ENCODE measurements around the gene SLC38A6. TPM values are rescaled to one million over a fixed set of nuclear protein-coding genes. Genes with fewer than 3 reads are reported as not detected.
"Not testable (repeated sequence)": the region's sequence is repeated elsewhere in the genome, so short reads cannot be mapped to it uniquely, and the experiment has no call there.

SLC38A6 gene
- polyA plus RNA-seq, 1 donor from 2014 or later, result 3.5 TPM

DNA sequence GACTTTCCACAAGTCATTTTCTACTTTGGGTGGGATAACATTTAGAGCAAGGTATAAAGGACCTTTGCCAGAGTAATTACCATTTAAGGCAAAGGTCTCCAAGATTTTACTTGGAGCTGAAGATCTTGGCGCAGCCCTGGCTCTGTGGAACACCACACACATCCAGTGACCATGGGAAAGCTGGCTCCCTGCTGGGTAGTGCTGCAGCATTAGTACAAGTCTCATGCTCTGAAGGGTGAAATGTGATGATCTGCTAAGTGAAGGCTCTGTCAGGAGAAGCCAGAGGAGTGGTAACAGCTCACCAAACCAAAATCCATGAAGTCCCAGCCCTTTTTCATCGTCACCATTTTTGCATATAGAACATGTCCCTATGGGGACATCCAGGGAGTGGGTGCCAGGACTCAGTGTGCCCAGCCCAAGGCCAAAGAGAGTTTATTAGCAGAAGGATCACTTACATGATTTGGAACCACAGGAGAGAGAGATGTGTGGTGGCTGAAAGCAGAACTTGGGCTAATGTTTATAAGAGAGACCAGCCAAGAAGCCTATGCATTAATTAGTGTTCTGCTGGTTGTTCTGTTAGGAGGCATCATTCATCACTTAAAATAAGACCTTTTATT, 110.7 kb downstream of the SLC38A6 start:
- Mint-ChIP-seq H3K4me1 (peaks cover 0 to 9% (median 6%) of the 10 kb centered on the region in 3 donors), H3K4me3 (no peak overlapping the region), H3K27ac (no peak overlapping the region), H3K9me3 (peaks cover 0 to 5% (median 0%) of the 10 kb centered on the region in 3 donors), H3K36me3 (no peaks in the 10 kb centered on the region), H3K27me3 (peaks cover 1% of the 10 kb centered on the region)

DNA sequence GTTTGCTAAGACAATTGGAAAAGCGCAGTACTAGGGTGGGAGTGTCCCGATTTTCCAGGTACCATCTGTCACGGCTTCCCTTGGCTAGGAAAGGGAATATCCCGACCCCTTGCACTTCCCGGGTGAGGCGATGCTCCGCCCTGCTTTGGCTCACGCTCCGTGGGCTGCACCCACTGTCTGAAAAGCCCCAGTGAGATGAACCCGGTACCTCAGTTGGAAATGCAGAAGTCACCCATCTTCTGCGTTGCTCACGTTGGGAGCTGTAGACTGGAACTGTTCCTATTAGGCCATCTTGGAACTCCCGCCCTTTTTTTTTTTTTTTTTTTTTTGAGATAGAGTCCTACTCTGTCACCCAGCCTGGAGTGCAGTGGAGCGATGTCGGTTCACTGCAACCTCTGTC, 117.1 kb downstream of the SLC38A6 start:
- not testable (repeated sequence) for H3K4me3 Mint-ChIP-seq, H3K27ac Mint-ChIP-seq, H3K9me3 Mint-ChIP-seq, H3K27me3 Mint-ChIP-seq, H3K36me3 Mint-ChIP-seq
- peaks cover 13% of the 10 kb centered on the region in 3 donors for H3K4me1 Mint-ChIP-seq

DNA sequence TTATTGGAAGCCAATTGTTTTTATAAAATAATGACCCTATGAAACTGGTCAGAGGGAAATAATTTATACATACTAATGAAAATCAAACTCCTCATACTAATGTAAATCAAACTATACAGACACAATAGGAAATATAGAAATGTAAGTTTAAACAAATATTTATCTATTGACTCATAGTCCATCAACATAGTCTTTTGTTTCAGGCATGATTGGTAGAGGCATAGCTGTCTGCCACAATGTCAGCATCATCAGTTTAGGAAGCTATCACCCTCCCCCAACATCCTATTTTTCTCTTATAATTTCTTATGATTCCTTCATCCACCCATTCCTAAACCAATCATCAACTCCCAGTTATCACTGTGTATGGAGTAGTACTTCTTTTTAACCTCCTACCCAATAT, 117.7 kb downstream of the SLC38A6 start:
- H3K27me3 Mint-ChIP-seq, result peaks cover 2% of the 10 kb centered on the region
- no peak overlapping the region for H3K4me3 Mint-ChIP-seq
- no peak overlapping the region for H3K27ac Mint-ChIP-seq
- peaks cover 1% of the 10 kb centered on the region for H3K36me3 Mint-ChIP-seq
- peaks cover 0 to 6% (median 0%) of the 10 kb centered on the region in 3 donors for H3K9me3 Mint-ChIP-seq
- H3K4me1 Mint-ChIP-seq, result peaks cover 13 to 14% (median 13%) of the 10 kb centered on the region in 3 donors

DNA sequence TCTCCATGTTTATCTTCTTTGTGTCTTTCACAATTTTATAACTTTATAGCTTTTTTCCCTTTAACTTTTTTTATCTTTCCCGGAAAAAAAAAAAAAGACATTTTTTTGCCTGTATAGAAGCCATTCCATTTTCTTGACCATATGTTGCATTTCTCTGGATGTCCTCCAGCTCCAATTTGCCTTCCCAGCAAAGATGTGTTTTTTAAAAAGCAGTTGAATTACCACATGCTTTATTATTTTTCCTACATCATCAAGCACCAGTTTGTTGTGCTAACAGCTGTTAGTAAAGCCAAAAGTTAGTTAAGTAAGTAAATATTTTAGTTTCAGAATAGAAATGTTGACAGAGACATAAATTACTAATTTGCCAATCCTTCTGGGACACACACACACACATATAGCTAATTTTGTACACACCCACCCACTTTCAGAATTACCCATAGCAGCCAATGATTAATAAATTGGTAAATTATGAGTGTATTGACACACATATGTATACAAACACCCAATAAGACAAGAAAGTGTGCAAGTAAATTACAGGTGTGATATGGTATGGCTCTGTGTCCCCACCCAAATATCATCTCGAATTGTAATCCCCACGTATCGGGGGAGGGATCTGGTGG, 118.3 kb downstream of the SLC38A6 start:
- peaks cover 2% of the 10 kb centered on the region for H3K27me3 Mint-ChIP-seq
- H3K4me3 Mint-ChIP-seq, result no peak overlapping the region
- peaks cover 12 to 16% (median 14%) of the 10 kb centered on the region in 3 donors for H3K4me1 Mint-ChIP-seq
- H3K9me3 Mint-ChIP-seq, result peaks cover 0 to 6% (median 0%) of the 10 kb centered on the region in 3 donors
- no peak overlapping the region for H3K27ac Mint-ChIP-seq
- peaks cover 1% of the 10 kb centered on the region for H3K36me3 Mint-ChIP-seq

DNA sequence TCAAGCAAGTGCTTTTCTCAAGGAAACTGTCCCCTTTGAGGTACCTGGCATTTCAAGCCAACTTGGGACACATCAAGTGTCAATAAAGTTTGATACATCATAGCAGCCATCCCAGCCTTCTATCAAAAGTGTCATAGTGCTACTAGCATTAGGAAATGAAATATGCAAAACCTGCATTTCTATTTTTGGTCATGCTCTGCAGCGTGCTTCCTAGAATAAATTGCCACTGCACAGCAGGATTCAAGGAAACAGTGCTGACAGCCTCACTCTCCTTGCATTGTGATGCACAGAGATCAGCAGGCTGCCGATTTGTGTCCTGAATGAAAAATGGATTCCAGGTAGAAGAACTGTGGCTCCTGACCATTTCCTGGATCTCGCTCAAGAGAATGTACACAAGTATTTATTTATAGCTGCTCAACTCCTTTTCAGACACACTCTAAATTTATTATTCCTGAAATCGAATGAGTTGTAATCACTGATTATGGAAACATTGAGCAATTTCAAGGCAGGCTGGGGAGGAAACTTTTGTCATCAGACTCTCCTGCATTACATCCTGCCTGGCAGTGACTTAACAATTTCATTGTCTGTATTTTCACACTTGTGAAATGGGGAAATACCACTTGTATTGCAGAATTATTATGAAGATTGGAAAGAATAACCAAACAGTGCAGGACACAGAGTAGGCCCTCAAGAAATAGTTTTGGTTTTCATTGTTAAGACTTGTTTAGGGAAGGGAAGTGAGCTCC, 120.9 kb downstream of the SLC38A6 start:
- H3K27me3 Mint-ChIP-seq, result peaks cover 2% of the 10 kb centered on the region
- no peak overlapping the region for H3K27ac Mint-ChIP-seq
- peaks cover 12 to 16% (median 14%) of the 10 kb centered on the region in 3 donors for H3K4me1 Mint-ChIP-seq
- H3K4me3 Mint-ChIP-seq, result peak overlapping the region in 1 of 4 donors; percentile 56
- H3K9me3 Mint-ChIP-seq, result no peaks in the 10 kb centered on the region
- H3K36me3 Mint-ChIP-seq, result peaks cover 1% of the 10 kb centered on the region

Other genes with a start within 250 kb of the SLC38A6 start
- gene MNAT1, start 246.5 kb upstream of the SLC38A6 start, polyA plus RNA-seq, result 18.0 TPM
- gene TRMT5, start 166 bp upstream of the SLC38A6 start, polyA plus RNA-seq, result 8.4 TPM

Data from IgD-negative memory B cell (primary cell).